GM23338 (cell line): Measurements from ENCODE around the gene MRC2.

Experiments
- CREB1 ChIP-seq: fragments of 250-450 bp; sonication (Bioruptor Pico); IDR thresholded peaks from 2 replicates; pipeline ENCODE4 v1.5.0; 2020; ENCODE audit warnings: low read depth, mild to moderate bottlenecking, moderate library complexity
- EZH2 ChIP-seq: fragments of 200-600 bp; sonication (generic); IDR thresholded peaks from one replicate; pipeline ENCODE4 v1.8.0; 2017; ENCODE audit warnings: antibody characterized with exemption, mild to moderate bottlenecking, low read depth; ENCODE audit not compliant: unreplicated experiment
- EZH2phosphoT487 ChIP-seq: fragments of 200-600 bp; sonication (generic); IDR thresholded peaks from one replicate; pipeline ENCODE4 v1.8.1; 2018; ENCODE audit warnings: antibody characterized with exemption; ENCODE audit not compliant: unreplicated experiment
- JUNB ChIP-seq: IDR thresholded peaks from one replicate; pipeline ENCODE4 v1.6.1; 2016; ENCODE audit warnings: antibody characterized with exemption; ENCODE audit not compliant: unreplicated experiment
- NANOG ChIP-seq: IDR thresholded peaks from 2 replicates; pipeline ENCODE4 v1.6.1; 2016; ENCODE audit warnings: antibody characterized with exemption, borderline replicate concordance
- POLR2AphosphoS5 ChIP-seq: IDR thresholded peaks from 2 replicates; pipeline ENCODE4 v1.6.1; 2016; ENCODE audit warnings: antibody characterized with exemption, low read depth
- STAT1 ChIP-seq: IDR thresholded peaks from one replicate; pipeline ENCODE4 v1.6.1; 2016; ENCODE audit warnings: antibody characterized with exemption; ENCODE audit not compliant: unreplicated experiment
- ZNF114 ChIP-seq: fragments of 250-450 bp; sonication (Bioruptor Pico); IDR thresholded peaks from 2 replicates; pipeline ENCODE4 v1.5.0; 2020; ENCODE audit warnings: mild to moderate bottlenecking, moderate library complexity
- TF ChIP-seq, protein P1 (sequence below), 2 experiments: fragments of 200-600 bp in 1 of 2; sonication (generic) in 1 of 2; conservative IDR thresholded peaks; 2 replicates each; pipeline versions ENCODE4 v1.5.1 to v1.6.1; 2016 to 2017; ENCODE audit warnings: antibody characterized with exemption in 2 of 2, low read depth in 2 of 2, mild to moderate bottlenecking in 2 of 2, moderate library complexity in 1 of 2
- TF ChIP-seq, protein P2 (sequence below): IDR thresholded peaks from one replicate; pipeline ENCODE4 v1.6.1; 2018; ENCODE audit warnings: antibody characterized with exemption; ENCODE audit not compliant: unreplicated experiment
- TF ChIP-seq, protein P3 (sequence below): IDR thresholded peaks from 2 replicates; pipeline ENCODE4 v1.6.1; 2016; ENCODE audit warnings: antibody characterized with exemption

DNA sequence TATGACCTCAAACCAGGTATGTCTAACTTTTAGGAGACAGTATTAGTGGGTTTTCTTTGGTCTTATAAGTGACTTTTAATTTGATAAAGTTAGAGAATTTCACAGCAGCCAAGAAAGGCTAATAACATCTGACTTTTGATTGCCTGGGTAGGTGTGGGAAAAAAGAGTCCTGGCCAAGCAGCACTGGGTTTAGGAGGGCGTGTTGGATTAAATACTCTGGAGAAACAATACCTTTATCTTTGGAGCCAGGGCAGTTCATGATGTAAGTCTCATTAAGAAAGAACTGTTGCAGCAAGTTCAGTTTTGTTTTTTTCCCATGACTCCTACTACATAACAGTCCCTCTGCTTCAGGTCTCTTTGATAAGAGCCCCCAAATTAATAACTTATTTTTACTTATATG lies 26.7 kb upstream of the MRC2 start:
- TF ChIP-seq, protein P1, sequence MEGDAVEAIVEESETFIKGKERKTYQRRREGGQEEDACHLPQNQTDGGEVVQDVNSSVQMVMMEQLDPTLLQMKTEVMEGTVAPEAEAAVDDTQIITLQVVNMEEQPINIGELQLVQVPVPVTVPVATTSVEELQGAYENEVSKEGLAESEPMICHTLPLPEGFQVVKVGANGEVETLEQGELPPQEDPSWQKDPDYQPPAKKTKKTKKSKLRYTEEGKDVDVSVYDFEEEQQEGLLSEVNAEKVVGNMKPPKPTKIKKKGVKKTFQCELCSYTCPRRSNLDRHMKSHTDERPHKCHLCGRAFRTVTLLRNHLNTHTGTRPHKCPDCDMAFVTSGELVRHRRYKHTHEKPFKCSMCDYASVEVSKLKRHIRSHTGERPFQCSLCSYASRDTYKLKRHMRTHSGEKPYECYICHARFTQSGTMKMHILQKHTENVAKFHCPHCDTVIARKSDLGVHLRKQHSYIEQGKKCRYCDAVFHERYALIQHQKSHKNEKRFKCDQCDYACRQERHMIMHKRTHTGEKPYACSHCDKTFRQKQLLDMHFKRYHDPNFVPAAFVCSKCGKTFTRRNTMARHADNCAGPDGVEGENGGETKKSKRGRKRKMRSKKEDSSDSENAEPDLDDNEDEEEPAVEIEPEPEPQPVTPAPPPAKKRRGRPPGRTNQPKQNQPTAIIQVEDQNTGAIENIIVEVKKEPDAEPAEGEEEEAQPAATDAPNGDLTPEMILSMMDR (conservative IDR thresholded peaks at IDR 0.05; ENCODE audit: low read depth in 2 of 2): no peak
- no peak for TF ChIP-seq POLR2AphosphoS5
- TF ChIP-seq NANOG: no peak
- no peak for TF ChIP-seq CREB1
- TF ChIP-seq STAT1: no peak
- no peak for TF ChIP-seq EZH2
- TF ChIP-seq ZNF114 (CRISPR knock-in tag): no peak
- no peak for TF ChIP-seq EZH2phosphoT487
- no peak for TF ChIP-seq JUNB
- TF ChIP-seq, protein P2, sequence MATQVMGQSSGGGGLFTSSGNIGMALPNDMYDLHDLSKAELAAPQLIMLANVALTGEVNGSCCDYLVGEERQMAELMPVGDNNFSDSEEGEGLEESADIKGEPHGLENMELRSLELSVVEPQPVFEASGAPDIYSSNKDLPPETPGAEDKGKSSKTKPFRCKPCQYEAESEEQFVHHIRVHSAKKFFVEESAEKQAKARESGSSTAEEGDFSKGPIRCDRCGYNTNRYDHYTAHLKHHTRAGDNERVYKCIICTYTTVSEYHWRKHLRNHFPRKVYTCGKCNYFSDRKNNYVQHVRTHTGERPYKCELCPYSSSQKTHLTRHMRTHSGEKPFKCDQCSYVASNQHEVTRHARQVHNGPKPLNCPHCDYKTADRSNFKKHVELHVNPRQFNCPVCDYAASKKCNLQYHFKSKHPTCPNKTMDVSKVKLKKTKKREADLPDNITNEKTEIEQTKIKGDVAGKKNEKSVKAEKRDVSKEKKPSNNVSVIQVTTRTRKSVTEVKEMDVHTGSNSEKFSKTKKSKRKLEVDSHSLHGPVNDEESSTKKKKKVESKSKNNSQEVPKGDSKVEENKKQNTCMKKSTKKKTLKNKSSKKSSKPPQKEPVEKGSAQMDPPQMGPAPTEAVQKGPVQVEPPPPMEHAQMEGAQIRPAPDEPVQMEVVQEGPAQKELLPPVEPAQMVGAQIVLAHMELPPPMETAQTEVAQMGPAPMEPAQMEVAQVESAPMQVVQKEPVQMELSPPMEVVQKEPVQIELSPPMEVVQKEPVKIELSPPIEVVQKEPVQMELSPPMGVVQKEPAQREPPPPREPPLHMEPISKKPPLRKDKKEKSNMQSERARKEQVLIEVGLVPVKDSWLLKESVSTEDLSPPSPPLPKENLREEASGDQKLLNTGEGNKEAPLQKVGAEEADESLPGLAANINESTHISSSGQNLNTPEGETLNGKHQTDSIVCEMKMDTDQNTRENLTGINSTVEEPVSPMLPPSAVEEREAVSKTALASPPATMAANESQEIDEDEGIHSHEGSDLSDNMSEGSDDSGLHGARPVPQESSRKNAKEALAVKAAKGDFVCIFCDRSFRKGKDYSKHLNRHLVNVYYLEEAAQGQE: no peak
- TF ChIP-seq, protein P3, sequence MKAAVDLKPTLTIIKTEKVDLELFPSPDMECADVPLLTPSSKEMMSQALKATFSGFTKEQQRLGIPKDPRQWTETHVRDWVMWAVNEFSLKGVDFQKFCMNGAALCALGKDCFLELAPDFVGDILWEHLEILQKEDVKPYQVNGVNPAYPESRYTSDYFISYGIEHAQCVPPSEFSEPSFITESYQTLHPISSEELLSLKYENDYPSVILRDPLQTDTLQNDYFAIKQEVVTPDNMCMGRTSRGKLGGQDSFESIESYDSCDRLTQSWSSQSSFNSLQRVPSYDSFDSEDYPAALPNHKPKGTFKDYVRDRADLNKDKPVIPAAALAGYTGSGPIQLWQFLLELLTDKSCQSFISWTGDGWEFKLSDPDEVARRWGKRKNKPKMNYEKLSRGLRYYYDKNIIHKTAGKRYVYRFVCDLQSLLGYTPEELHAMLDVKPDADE: no peak
